ENCODE data around the gene KRT7. TPM values are rescaled to one million over a fixed set of nuclear protein-coding genes. Genes with fewer than 3 reads are reported as not detected.

KRT7 gene
- polyA plus RNA-seq, 1 of the 3 experiments (the other 2 are of a cell fraction): 5.4 TPM

DNA sequence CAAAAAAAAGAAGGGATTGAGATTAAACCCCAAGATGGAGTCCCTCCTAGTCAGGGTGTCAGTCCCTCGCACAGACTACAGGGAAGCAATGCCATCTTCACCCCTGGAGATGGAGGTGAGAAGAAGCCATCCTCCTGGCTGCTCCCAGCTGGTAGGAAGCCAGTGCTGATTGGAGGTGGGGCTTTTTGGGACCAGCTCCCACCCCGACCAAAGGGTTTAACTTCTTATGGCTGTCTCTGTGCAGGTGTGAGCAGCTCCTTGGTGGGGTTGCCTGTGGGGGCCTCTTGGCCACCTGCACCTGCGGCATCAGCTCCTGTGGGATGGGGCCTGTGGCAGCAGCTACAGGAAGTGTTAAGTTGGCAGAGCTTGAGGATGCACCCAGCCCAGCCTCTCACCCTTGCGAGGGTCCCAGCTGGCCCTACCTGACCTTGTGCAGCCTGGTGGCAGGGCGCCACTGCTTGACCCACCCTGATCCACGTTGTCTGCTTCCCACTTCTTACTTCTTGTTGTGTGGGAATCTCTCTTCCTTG, 37.6 kb downstream of the KRT7 start:
- WGBS (ENCODE audit: low lambda C conversion rate): 68% methylated on average over 3 of the region's 6 CpGs
- Histone ChIP-seq H3K9me2 (no peaks in the 10 kb centered on the region), H2AFZ (ENCODE audit: low read depth) (no peak overlapping the region), H3K4me2 (no peak overlapping the region), H4K20me1 (ENCODE audit: insufficient read depth) (no peaks in the 10 kb centered on the region), H3K79me2 (ENCODE audit: insufficient read depth) (no peaks in the 10 kb centered on the region), H3K9me3 (no peaks in the 10 kb centered on the region), H3K9ac (no peak overlapping the region), H3K27me3 (ENCODE audit: insufficient read depth) (no peaks in the 10 kb centered on the region), H3F3A (replicated peaks; ENCODE audit: insufficient read depth) (no peaks in the 10 kb centered on the region), H3K4me1 (ENCODE audit: control insufficient read depth in 1 of 2, insufficient read depth in 2 of 2, low read depth in 1 of 2, low read length in 1 of 2) (no peaks in the 10 kb centered on the region; a peak in 1 of 4 replicates), H3K27ac (ENCODE audit: low read depth in 2 of 2, low read length in 1 of 2) (no peak overlapping the region), H3K36me3 (replicated peaks in 1 of 2; ENCODE audit: control insufficient read depth in 1 of 2, insufficient read depth in 2 of 2, low read length in 1 of 2) (no peaks in the 10 kb centered on the region), H3K4me3 (ENCODE audit: low read depth in 2 of 2, low read length in 1 of 2) (no peak overlapping the region)
- ChIA-PET CTCF (interaction anchor here (0.9 to 8.9 kb wide), 4 partner anchors 7 to 57 kb away, joined by 4 to 80 read pairs (median 10); partner anchors contain the start of gene KRT86), POLR2A (interaction anchor here (1.2 kb wide), 1 partner anchor 38 kb away, joined by 5 read pairs; no protein-coding TSS in a partner anchor)
- DNase-seq: no peak
- no peak for TF ChIP-seq JUND (IDR thresholded peaks at IDR 0.05)
- no peak for TF ChIP-seq GABPA (IDR thresholded peaks at IDR 0.05; ENCODE audit: low read depth)
- no peak for TF ChIP-seq NRF1 (IDR thresholded peaks at IDR 0.05; ENCODE audit: low read depth, low read length)
- TF ChIP-seq RCOR1 (IDR thresholded peaks at IDR 0.05; ENCODE audit: low read length): no peak
- TF ChIP-seq, protein P1, sequence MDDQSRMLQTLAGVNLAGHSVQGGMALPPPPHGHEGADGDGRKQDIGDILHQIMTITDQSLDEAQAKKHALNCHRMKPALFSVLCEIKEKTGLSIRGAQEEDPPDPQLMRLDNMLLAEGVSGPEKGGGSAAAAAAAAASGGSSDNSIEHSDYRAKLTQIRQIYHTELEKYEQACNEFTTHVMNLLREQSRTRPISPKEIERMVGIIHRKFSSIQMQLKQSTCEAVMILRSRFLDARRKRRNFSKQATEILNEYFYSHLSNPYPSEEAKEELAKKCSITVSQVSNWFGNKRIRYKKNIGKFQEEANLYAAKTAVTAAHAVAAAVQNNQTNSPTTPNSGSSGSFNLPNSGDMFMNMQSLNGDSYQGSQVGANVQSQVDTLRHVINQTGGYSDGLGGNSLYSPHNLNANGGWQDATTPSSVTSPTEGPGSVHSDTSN (IDR thresholded peaks at IDR 0.05): no peak
- TF ChIP-seq FOSL2 (IDR thresholded peaks at IDR 0.05; ENCODE audit: borderline replicate concordance, low read depth): no peak
- TF ChIP-seq, protein P2, sequence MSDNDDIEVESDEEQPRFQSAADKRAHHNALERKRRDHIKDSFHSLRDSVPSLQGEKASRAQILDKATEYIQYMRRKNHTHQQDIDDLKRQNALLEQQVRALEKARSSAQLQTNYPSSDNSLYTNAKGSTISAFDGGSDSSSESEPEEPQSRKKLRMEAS (IDR thresholded peaks at IDR 0.05; ENCODE audit: low read depth): no peak
- TF ChIP-seq, protein P3, sequence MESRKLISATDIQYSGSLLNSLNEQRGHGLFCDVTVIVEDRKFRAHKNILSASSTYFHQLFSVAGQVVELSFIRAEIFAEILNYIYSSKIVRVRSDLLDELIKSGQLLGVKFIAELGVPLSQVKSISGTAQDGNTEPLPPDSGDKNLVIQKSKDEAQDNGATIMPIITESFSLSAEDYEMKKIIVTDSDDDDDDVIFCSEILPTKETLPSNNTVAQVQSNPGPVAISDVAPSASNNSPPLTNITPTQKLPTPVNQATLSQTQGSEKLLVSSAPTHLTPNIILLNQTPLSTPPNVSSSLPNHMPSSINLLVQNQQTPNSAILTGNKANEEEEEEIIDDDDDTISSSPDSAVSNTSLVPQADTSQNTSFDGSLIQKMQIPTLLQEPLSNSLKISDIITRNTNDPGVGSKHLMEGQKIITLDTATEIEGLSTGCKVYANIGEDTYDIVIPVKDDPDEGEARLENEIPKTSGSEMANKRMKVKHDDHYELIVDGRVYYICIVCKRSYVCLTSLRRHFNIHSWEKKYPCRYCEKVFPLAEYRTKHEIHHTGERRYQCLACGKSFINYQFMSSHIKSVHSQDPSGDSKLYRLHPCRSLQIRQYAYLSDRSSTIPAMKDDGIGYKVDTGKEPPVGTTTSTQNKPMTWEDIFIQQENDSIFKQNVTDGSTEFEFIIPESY (IDR thresholded peaks at IDR 0.05; ENCODE audit: borderline replicate concordance, low read depth): no peak
- no peak for TF ChIP-seq GATA2 (CRISPR knock-in tag; IDR thresholded peaks at IDR 0.05)
- no peak for TF ChIP-seq MXI1 (IDR thresholded peaks at IDR 0.05; ENCODE audit: low read depth, low read length)
- TF ChIP-seq, protein P4, sequence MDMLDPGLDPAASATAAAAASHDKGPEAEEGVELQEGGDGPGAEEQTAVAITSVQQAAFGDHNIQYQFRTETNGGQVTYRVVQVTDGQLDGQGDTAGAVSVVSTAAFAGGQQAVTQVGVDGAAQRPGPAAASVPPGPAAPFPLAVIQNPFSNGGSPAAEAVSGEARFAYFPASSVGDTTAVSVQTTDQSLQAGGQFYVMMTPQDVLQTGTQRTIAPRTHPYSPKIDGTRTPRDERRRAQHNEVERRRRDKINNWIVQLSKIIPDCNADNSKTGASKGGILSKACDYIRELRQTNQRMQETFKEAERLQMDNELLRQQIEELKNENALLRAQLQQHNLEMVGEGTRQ (IDR thresholded peaks at IDR 0.05; ENCODE audit: borderline replicate concordance, low read depth, low read length): no peak
- TF ChIP-seq TEAD4 (IDR thresholded peaks at IDR 0.05; ENCODE audit: borderline replicate concordance, insufficient read depth): no peak

DNA sequence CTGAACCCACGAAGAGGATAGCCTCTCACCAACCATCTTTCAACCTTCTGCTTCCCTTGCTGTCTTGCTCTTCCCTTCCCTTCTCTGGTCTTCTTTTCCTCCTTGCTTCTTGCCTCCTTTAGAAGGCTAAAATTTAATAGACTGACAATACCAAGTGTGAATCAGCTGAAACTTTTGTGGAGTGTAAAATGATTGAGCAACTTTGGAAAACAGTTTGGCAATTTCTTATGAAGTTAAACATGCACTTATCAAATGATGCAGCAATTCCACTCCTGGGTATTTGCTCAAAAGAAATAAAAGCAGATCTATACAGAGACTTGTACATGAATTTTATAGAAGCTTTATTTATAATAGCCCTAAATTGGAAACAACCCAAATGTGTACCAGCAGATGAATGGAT, 38.1 kb downstream of the KRT7 start:
- Histone ChIP-seq H3K9ac (no peak overlapping the region), H3K27ac (ENCODE audit: low read depth in 2 of 2, low read length in 1 of 2) (no peak overlapping the region), H2AFZ (ENCODE audit: low read depth) (no peak overlapping the region), H3F3A (replicated peaks; ENCODE audit: insufficient read depth) (no peaks in the 10 kb centered on the region), H3K36me3 (replicated peaks in 1 of 2; ENCODE audit: control insufficient read depth in 1 of 2, insufficient read depth in 2 of 2, low read length in 1 of 2) (no peaks in the 10 kb centered on the region), H3K4me3 (ENCODE audit: low read depth in 2 of 2, low read length in 1 of 2) (no peak overlapping the region), H3K9me2 (no peaks in the 10 kb centered on the region), H3K27me3 (ENCODE audit: insufficient read depth) (no peaks in the 10 kb centered on the region), H4K20me1 (ENCODE audit: insufficient read depth) (no peaks in the 10 kb centered on the region), H3K9me3 (no peaks in the 10 kb centered on the region), H3K4me2 (no peak overlapping the region), H3K79me2 (ENCODE audit: insufficient read depth) (no peaks in the 10 kb centered on the region), H3K4me1 (ENCODE audit: control insufficient read depth in 1 of 2, insufficient read depth in 2 of 2, low read depth in 1 of 2, low read length in 1 of 2) (no peaks in the 10 kb centered on the region; a peak in 1 of 4 replicates)
- no peak for DNase-seq
- POLR2A ChIA-PET: interaction anchor here (1.2 kb wide), 1 partner anchor 37 kb away, joined by 5 read pairs; no protein-coding TSS in a partner anchor
- WGBS (ENCODE audit: low lambda C conversion rate): 62% methylated on average over 1 of the region's 1 CpG
- CTCF ChIA-PET: interaction anchor here (0.9 to 8.9 kb wide), 6 partner anchors 7 to 56 kb away, joined by 3 to 80 read pairs (median 6); partner anchors contain the start of gene KRT86
- TF ChIP-seq, protein P5, sequence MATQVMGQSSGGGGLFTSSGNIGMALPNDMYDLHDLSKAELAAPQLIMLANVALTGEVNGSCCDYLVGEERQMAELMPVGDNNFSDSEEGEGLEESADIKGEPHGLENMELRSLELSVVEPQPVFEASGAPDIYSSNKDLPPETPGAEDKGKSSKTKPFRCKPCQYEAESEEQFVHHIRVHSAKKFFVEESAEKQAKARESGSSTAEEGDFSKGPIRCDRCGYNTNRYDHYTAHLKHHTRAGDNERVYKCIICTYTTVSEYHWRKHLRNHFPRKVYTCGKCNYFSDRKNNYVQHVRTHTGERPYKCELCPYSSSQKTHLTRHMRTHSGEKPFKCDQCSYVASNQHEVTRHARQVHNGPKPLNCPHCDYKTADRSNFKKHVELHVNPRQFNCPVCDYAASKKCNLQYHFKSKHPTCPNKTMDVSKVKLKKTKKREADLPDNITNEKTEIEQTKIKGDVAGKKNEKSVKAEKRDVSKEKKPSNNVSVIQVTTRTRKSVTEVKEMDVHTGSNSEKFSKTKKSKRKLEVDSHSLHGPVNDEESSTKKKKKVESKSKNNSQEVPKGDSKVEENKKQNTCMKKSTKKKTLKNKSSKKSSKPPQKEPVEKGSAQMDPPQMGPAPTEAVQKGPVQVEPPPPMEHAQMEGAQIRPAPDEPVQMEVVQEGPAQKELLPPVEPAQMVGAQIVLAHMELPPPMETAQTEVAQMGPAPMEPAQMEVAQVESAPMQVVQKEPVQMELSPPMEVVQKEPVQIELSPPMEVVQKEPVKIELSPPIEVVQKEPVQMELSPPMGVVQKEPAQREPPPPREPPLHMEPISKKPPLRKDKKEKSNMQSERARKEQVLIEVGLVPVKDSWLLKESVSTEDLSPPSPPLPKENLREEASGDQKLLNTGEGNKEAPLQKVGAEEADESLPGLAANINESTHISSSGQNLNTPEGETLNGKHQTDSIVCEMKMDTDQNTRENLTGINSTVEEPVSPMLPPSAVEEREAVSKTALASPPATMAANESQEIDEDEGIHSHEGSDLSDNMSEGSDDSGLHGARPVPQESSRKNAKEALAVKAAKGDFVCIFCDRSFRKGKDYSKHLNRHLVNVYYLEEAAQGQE (IDR thresholded peaks at IDR 0.05; ENCODE audit: low read depth, low read length): no peak
- no peak for TF ChIP-seq TEAD4 (IDR thresholded peaks at IDR 0.05; ENCODE audit: borderline replicate concordance, insufficient read depth)
- no peak for TF ChIP-seq SMC3 (IDR thresholded peaks at IDR 0.05; ENCODE audit: low read depth, low read length)
- TF ChIP-seq, protein P6, sequence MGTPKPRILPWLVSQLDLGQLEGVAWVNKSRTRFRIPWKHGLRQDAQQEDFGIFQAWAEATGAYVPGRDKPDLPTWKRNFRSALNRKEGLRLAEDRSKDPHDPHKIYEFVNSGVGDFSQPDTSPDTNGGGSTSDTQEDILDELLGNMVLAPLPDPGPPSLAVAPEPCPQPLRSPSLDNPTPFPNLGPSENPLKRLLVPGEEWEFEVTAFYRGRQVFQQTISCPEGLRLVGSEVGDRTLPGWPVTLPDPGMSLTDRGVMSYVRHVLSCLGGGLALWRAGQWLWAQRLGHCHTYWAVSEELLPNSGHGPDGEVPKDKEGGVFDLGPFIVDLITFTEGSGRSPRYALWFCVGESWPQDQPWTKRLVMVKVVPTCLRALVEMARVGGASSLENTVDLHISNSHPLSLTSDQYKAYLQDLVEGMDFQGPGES (IDR thresholded peaks at IDR 0.05; ENCODE audit: low read depth, low read length): no peak

Data from SK-N-SH (cell line).